ENCODE data around the gene ARSG. TPM values are rescaled to one million over a fixed set of nuclear protein-coding genes. Genes with fewer than 3 reads are reported as not detected.

The ARSG gene
- total and polyA plus RNA-seq, 2 donors (not counting 3 experiments of a cell fraction or from before 2014, with no cell fraction given) = 3.9 to 7.0 TPM

- TF ChIP-seq POLR2A (IDR thresholded peaks at IDR 0.05; ENCODE audit: low read depth, low read length) = no peak
- TF ChIP-seq EZH2 (IDR thresholded peaks at IDR 0.05; ENCODE audit: borderline replicate concordance, low read depth, low read length, severe bottlenecking) = no peak
- TF ChIP-seq JUN (IDR thresholded peaks at IDR 0.05; ENCODE audit: borderline replicate concordance, insufficient read depth, insufficient read length, low read depth) = no peak
- no peak for TF ChIP-seq GATA2 (IDR thresholded peaks at IDR 0.05; ENCODE audit: insufficient read depth, insufficient read length, low read depth, low read length)
- no peak for TF ChIP-seq MYC (IDR thresholded peaks at IDR 0.05; ENCODE audit: low read depth, low read length)
- no peak for TF ChIP-seq CTCF (IDR thresholded peaks at IDR 0.05; ENCODE audit: extremely low read depth in 1 of 2, insufficient read depth in 1 of 2, low read depth in 1 of 2, low read length in 2 of 2)
- no peak overlapping the region for H2AFZ ChIP-seq (ENCODE audit: low read depth, low read length)
- no peaks in the 10 kb centered on the region for H3K79me2 ChIP-seq (ENCODE audit: control insufficient read depth, insufficient read depth, low read length)
- no peaks in the 10 kb centered on the region for H4K20me1 ChIP-seq (replicated peaks; ENCODE audit: control insufficient read depth, extremely low read depth, insufficient read depth, low read length)
- dilution Hi-C loops (cut with MboI; ENCODE audit: extremely low pct_ligation_motif_present, low sequenced_read_pairs) (no loop called here), intact Hi-C loops (cut with micrococcal nuclease) (no loop called here)
- DNase-seq (ENCODE audit: low read depth, low spot score) (no peak), FAIRE-seq (no peak)
- no TSS peak for BruUV-seq (replicated peaks)
- H3K9me3 ChIP-seq (replicated peaks; ENCODE audit: control insufficient read depth, insufficient read depth, low read length) = no peaks in the 10 kb centered on the region
- H3K4me1 ChIP-seq (ENCODE audit: control insufficient read depth, extremely low read depth, insufficient read depth, low read length) = no peaks in the 10 kb centered on the region
- CTCF ChIA-PET = no interaction called here
- no peak overlapping the region for H3K4me3 ChIP-seq (replicated peaks in 1 of 3; ENCODE audit: insufficient read depth in 1 of 3, low read depth in 1 of 3, low read length in 3 of 3)
- peaks cover 7 to 9% of the 10 kb centered on the region in 2 experiments for H3K36me3 ChIP-seq (ENCODE audit: control insufficient read depth in 2 of 2, extremely low read depth in 1 of 2, insufficient read depth in 2 of 2, low read length in 2 of 2)
- POLR2A ChIA-PET = interaction anchor here (0.7 kb wide), 1 partner anchor 36 kb away, joined by 3 read pairs; the partner anchor contains the start of gene WIPI1
- H3K9me1 ChIP-seq (replicated peaks; ENCODE audit: control insufficient read depth, extremely low read depth, insufficient read depth, low read length) = no peaks in the 10 kb centered on the region
- no peaks in the 10 kb centered on the region for H3K27me3 ChIP-seq (ENCODE audit: control insufficient read depth in 2 of 2, insufficient read depth in 2 of 2, low read length in 2 of 2)
- H3K4me2 ChIP-seq (ENCODE audit: insufficient read depth, low read length) = no peak overlapping the region
- H3K27ac ChIP-seq (ENCODE audit: insufficient read depth, low read depth, low read length) = no peak overlapping the region
- H3K9ac ChIP-seq (replicated peaks; ENCODE audit: extremely low read depth, insufficient read depth, low read length) = no peak overlapping the region
Observed at GRCh38 chr17:68421486-68421885, 130.2 kb downstream of the ARSG start.

GRCh38 chr17:68422821-68423220, 131.5 kb downstream of the ARSG start:
- H2AFZ ChIP-seq (ENCODE audit: low read depth, low read length) = no peak overlapping the region
- H3K36me3 ChIP-seq (ENCODE audit: control insufficient read depth in 2 of 2, extremely low read depth in 1 of 2, insufficient read depth in 2 of 2, low read length in 2 of 2) = peaks cover 7 to 11% of the 10 kb centered on the region in 2 experiments
- ChIA-PET POLR2A (interaction anchor here (0.6 kb wide), 1 partner anchor 30 kb away, joined by 5 read pairs; no protein-coding TSS in a partner anchor), CTCF (no interaction called here)
- no peak overlapping the region for H3K4me2 ChIP-seq (ENCODE audit: insufficient read depth, low read length)
- H3K9me1 ChIP-seq (replicated peaks; ENCODE audit: control insufficient read depth, extremely low read depth, insufficient read depth, low read length) = no peaks in the 10 kb centered on the region
- FAIRE-seq (no peak), DNase-seq (ENCODE audit: low read depth, low spot score) (no peak)
- intact Hi-C loops (cut with micrococcal nuclease) (no loop called here), dilution Hi-C loops (cut with MboI; ENCODE audit: extremely low pct_ligation_motif_present, low sequenced_read_pairs) (no loop called here)
- H3K27ac ChIP-seq (ENCODE audit: insufficient read depth, low read depth, low read length) = no peak overlapping the region
- no peaks in the 10 kb centered on the region for H3K9me3 ChIP-seq (replicated peaks; ENCODE audit: control insufficient read depth, insufficient read depth, low read length)
- TF ChIP-seq MYC (IDR thresholded peaks at IDR 0.05; ENCODE audit: low read depth, low read length) = no peak
- no peak overlapping the region for H3K4me3 ChIP-seq (replicated peaks in 1 of 3; ENCODE audit: insufficient read depth in 1 of 3, low read depth in 1 of 3, low read length in 3 of 3)
- H3K9ac ChIP-seq (replicated peaks; ENCODE audit: extremely low read depth, insufficient read depth, low read length) = no peak overlapping the region
- H3K79me2 ChIP-seq (ENCODE audit: control insufficient read depth, insufficient read depth, low read length) = no peaks in the 10 kb centered on the region
- H3K4me1 ChIP-seq (ENCODE audit: control insufficient read depth, extremely low read depth, insufficient read depth, low read length) = no peaks in the 10 kb centered on the region
- BruUV-seq (replicated peaks) = no TSS peak
- no peaks in the 10 kb centered on the region for H3K27me3 ChIP-seq (ENCODE audit: control insufficient read depth in 2 of 2, insufficient read depth in 2 of 2, low read length in 2 of 2)
- no peaks in the 10 kb centered on the region for H4K20me1 ChIP-seq (replicated peaks; ENCODE audit: control insufficient read depth, extremely low read depth, insufficient read depth, low read length)
